GM19099 (cell line): ENCODE results near the gene ZKSCAN1.

Experiments used
- POLR2A ChIP-seq: IDR thresholded peaks from 3 replicates; pipeline ENCODE4 v1.6.1; 2011; ENCODE audit warnings: low read depth; ENCODE audit not compliant: insufficient read length; ENCODE audit errors: extremely low read depth

The ZKSCAN1 gene

DNA sequence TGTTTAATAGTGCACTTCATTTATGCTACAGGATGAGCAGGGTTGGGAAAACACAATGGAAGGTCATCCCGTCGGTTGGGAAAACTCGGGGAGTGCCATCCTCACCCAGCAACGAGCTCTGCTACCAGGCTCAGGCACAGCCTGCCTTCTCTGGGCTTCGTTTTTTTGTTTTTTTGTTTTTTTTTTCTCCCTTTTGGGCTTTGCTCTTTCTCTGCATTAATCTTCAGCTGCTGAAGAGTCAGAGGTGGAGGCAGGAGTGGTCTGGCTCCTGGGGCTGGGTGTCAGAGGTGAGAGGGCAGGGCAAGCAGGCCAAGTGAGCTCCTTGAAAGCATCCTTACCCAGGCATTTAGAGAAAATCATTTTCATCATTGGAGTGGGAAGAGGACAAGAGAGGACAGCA lies 54.6 kb downstream of the ZKSCAN1 start:
- no peak for TF ChIP-seq POLR2A

GRCh38 chr7:100071018-100071723 lies 55.8 kb downstream of the ZKSCAN1 start:
- TF ChIP-seq POLR2A: no peak

DNA sequence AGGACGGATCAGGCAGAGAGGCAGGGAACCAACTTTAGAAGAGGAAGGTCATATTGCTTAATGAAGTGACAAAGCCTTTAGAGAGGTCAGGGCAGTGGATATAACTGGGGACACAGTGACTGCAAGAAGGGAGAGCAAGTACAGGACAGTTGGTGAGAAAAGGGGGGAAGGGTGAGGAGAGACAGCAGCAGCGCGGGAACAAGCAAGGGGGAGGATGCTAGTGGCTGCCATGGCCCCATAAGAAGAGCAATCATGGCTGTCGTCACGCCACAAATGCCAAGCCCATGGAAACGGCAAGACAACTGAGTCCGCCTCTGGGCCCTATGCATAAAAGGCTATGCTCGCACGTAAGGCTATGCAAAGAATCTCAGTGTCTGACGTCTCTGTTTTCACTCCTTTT lies 57.1 kb downstream of the ZKSCAN1 start:
- TF ChIP-seq POLR2A: no peak

DNA sequence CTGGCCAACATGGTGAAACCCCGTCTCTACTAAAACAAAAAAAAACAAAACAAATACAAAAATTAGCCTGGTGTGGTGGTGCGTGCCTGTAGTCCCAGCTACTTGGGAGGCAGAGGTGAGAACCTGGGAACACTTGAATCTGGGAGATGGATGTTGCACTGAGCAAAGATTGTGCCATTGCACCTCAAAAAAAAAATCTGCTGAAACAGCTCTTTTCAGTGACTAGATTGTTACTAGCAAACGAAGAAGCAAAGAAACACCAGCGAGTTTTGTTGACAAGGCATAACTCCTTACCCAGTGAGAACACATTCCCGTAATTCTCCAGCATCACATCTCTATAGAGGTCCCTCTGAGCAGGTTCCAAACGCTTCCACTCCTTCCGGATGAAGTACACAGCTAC lies 59.4 kb downstream of the ZKSCAN1 start:
- TF ChIP-seq POLR2A: no peak

- TF ChIP-seq POLR2A: no peak
Observed at GRCh38 chr7:100075418-100075817, 60.0 kb downstream of the ZKSCAN1 start.

DNA sequence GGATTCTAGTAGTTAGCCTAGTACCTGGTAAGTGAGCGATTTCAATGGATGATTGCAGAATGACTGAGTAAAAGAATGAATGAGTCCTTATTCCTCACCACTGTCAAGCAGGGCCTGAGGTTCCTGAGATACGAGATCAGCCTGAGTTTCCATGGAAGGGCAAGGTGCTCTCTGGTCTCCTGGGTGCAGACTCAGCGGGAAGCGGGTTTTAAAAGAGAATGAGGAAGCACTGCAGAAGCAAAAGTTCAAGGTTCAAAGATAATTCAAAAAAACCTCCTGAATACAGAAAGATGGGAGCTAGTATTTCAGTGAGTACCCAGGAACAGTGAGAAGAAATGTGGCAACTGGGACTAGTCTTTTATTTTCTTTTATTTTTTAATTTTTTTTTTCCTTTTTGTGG lies 61.8 kb downstream of the ZKSCAN1 start:
- no peak for TF ChIP-seq POLR2A

- no peak for TF ChIP-seq POLR2A
Observed at GRCh38 chr7:100079024-100079560, 63.7 kb downstream of the ZKSCAN1 start.

- TF ChIP-seq POLR2A: no peak
Observed at GRCh38 chr7:100080907-100081534, 65.6 kb downstream of the ZKSCAN1 start.

- TF ChIP-seq POLR2A: peak; percentile 92
Observed at GRCh38 chr7:100081535-100082102, 66.2 kb downstream of the ZKSCAN1 start, which contains the start of gene ZNF3. TSS of gene ZNF3 (minus strand) at chr7:100081723. CDS start at chr7:100077357, 4,366 bp downstream.

DNA sequence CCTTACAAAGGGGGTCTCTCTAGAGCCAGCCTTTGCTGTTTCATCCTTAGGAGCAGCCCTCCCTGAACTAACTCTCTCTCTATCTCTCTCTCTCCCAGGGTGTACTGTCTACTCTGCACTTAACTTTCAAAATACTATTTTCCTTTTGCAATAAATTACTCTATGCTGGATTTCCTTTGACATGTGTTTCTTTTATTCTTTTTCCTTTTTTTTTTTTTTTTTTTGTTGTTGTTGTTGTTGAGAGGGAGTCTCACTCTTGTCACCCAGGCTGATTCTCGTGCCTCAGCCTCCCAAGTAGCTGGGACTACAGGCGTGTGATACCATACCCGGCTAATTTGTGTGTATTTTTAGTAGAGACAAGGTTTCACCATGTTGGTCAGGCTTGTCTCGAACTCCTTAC lies 67.6 kb downstream of the ZKSCAN1 start:
- TF ChIP-seq POLR2A: no peak

DNA sequence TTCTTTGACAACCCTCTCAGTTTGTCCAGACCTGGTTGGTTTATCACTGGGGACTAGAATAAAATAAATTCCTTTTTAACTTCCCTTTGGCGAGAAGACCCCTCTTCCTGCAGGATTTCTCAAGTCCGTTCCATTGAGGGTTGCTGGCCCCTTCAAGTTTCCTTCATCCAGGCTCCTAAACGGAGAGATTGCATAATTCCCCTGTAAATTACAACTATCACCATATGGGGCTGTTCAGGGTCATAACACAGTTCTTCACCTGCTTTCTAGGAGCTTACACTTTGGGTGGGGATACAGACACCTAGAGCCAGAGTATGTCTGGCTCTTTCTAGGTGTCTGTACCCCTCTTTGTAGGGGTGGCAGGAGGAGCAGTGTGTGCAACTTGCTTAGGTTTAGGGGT lies 70.1 kb downstream of the ZKSCAN1 start:
- TF ChIP-seq POLR2A: no peak

GRCh38 chr7:100087055-100087750 lies 71.8 kb downstream of the ZKSCAN1 start:
- TF ChIP-seq POLR2A: no peak

DNA sequence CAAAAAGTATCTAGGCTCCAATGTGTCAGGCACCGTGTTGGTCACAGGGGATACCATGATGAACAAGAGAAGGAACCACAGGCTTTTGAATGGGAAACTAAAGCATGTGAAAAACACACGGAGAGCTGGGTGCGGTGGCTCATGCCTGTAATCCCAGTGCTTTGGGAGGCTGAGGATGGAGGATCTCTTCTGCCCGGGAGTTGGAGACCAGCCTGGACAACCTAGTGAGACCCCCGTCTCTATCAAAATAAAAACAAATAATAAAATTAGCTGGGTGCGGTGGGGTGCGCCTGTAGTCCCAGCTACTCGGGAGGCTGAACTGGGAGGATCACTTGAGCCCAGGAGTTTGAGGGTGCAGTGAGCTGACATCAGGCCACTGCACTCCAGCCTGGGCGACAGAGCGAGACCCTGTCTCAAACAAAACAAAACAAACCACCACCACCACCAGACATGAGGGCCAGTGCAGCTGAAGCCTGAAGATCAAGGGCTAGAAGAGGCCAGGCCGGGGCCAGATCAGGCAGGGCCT lies 72.8 kb downstream of the ZKSCAN1 start:
- no peak for TF ChIP-seq POLR2A

GRCh38 chr7:100088621-100089457 lies 73.4 kb downstream of the ZKSCAN1 start, which contains the start of gene COPS6:
TSS of gene COPS6 (plus strand) at chr7:100088969. CDS start at chr7:100088991, 22 bp downstream.
- TF ChIP-seq POLR2A: peak; percentile 93
